Suprapubic skin (tissue), 4 donors: ENCODE data around the gene CLEC4F. TPM values are rescaled to one million over a fixed set of nuclear protein-coding genes. Genes with fewer than 3 reads are reported as not detected.

Source experiments
- DNase-seq, 2 donors: peaks; one replicate each; pipeline ENCODE4 v3.0.0-alpha.2; 2019; ENCODE audit warnings: low spot score in 2 of 2
- H3K27ac ChIP-seq: fragments of 200-600 bp; sonication (generic); one replicate; pipeline ENCODE4 v1.5.1; 2019
- H3K27me3 ChIP-seq: fragments of 200-600 bp; sonication (generic); one replicate; pipeline ENCODE4 v1.5.1; 2019
- H3K36me3 ChIP-seq: fragments of 200-600 bp; sonication (generic); one replicate; pipeline ENCODE4 v1.5.1; 2019
- H3K4me1 ChIP-seq: fragments of 200-600 bp; sonication (generic); one replicate; pipeline ENCODE4 v1.5.1; 2019
- H3K4me3 ChIP-seq: fragments of 200-600 bp; sonication (generic); one replicate; pipeline ENCODE4 v1.5.1; 2019; ENCODE audit warnings: mild to moderate bottlenecking
- H3K9me3 ChIP-seq: fragments of 200-600 bp; sonication (generic); one replicate; pipeline ENCODE4 v1.5.1; 2019
- EP300 ChIP-seq: sonication (generic); formaldehyde crosslinking; IDR thresholded peaks from one replicate; pipeline ENCODE4 v1.6.1; 2017; ENCODE audit warnings: antibody characterized with exemption
- POLR2A ChIP-seq, 2 donors: fragments of 450-650 bp; IDR thresholded peaks; one replicate each; pipeline ENCODE4 v1.6.1; 2017; ENCODE audit warnings: antibody characterized with exemption in 2 of 2, mild to moderate bottlenecking in 2 of 2, moderate library complexity in 2 of 2
- POLR2AphosphoS5 ChIP-seq, 3 donors: sonication (generic); formaldehyde crosslinking; IDR thresholded peaks; one replicate each; pipeline ENCODE4 v1.6.1; 2017; ENCODE audit warnings: antibody characterized with exemption in 3 of 3
- WGBS: methylation state at CpG from one replicate; pipeline ENCODE4 v1.1.5; 2018; 5-methylcytosine and 5-hydroxymethylcytosine counted together
- total RNA-seq, 4 donors: library from RNA; depleted of rRNA; stranded (reverse); fragments of >200 nt; gene quantifications; one replicate each; pipeline ENCODE4 v1.1.0, GENCODE V29; 2016
- TF ChIP-seq, protein P1 (sequence below), 2 donors: fragments of 200-600 bp in 1 of 2; fragments of 450-650 bp in 1 of 2; sonication (generic) in 1 of 2; IDR thresholded peaks; one replicate each; pipeline ENCODE4 v1.5.1; 2016 to 2019; ENCODE audit warnings: antibody characterized with exemption in 2 of 2, mild to moderate bottlenecking in 1 of 2, moderate library complexity in 1 of 2

The CLEC4F gene
- total RNA-seq, 4 donors from 2014 or later: 0.60 to 3.0 (median 0.93) TPM

DNA sequence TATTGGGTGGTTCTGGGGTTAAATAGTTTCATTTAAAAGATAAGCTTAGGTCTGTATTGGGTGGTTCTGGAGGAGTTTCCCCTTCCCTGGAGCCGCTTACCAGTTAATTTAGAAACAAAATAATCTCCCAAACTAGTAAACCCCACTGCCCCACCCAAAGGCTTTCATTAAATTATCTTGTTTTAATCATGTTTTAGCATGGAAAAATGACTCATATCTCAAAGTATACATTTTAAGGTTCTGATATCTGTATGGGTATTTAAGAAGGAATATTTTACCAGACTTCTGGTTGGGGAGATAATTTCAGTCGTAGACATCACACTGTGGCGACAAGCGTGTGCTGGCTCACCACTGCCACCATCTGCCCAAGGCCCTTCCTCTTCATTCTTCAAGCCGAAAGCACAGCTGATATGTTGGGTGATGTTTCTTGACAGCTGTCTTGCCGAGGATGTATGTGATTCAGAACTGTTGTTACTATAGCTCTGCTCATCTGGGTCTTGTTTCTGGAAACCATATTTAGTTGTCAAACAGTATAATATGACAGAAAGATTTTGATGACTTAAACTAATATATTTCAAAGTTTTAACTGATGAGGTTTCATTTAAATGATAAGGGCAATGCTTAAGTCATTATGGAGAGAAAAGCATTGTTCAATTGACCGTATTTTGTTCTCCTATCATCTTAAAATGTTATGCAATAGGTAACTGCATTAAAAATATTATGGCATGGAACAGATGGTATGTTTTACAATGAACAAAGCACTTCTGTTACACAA, 35.1 kb downstream of the CLEC4F start:
- no peak overlapping the region for H3K27ac ChIP-seq
- 12% methylated on average over 7 of the region's 7 CpGs for WGBS
- no peak overlapping the region for H3K4me3 ChIP-seq
- H3K9me3 ChIP-seq: no peaks in the 10 kb centered on the region
- no peak for TF ChIP-seq POLR2AphosphoS5 (IDR thresholded peaks at IDR 0.05)
- TF ChIP-seq, protein P1, sequence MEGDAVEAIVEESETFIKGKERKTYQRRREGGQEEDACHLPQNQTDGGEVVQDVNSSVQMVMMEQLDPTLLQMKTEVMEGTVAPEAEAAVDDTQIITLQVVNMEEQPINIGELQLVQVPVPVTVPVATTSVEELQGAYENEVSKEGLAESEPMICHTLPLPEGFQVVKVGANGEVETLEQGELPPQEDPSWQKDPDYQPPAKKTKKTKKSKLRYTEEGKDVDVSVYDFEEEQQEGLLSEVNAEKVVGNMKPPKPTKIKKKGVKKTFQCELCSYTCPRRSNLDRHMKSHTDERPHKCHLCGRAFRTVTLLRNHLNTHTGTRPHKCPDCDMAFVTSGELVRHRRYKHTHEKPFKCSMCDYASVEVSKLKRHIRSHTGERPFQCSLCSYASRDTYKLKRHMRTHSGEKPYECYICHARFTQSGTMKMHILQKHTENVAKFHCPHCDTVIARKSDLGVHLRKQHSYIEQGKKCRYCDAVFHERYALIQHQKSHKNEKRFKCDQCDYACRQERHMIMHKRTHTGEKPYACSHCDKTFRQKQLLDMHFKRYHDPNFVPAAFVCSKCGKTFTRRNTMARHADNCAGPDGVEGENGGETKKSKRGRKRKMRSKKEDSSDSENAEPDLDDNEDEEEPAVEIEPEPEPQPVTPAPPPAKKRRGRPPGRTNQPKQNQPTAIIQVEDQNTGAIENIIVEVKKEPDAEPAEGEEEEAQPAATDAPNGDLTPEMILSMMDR (IDR thresholded peaks at IDR 0.05): peak in 1 of 2 donors; percentile 14
- H3K27me3 ChIP-seq: peaks cover 39% of the 10 kb centered on the region
- no peaks in the 10 kb centered on the region for H3K36me3 ChIP-seq
- peaks cover 11% of the 10 kb centered on the region for H3K4me1 ChIP-seq
- no peak for DNase-seq

DNA sequence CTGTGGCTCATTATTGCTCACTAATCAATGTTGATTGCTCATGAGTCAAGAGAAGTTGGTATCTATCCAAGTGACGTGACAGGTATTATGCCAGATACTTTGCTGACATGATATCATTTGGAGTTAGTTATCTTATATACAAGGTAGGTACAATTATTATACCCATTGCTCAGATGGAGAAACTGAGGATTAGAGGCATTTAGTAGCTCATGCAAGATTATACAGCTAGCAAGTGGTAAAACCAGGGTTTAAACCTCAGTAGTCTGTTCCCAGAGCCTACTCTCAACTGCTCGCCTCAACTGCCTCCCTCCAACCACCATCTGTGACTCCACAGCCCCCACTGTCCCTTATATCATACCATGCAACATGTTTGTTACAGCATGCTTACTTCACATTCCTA, 36.1 kb downstream of the CLEC4F start:
- peaks cover 29% of the 10 kb centered on the region for H3K27me3 ChIP-seq
- DNase-seq: no peak
- no peak overlapping the region for H3K27ac ChIP-seq
- peaks cover 1% of the 10 kb centered on the region for H3K4me1 ChIP-seq
- 81% methylated on average over 2 of the region's 2 CpGs for WGBS
- H3K9me3 ChIP-seq: no peaks in the 10 kb centered on the region
- no peaks in the 10 kb centered on the region for H3K36me3 ChIP-seq
- no peak overlapping the region for H3K4me3 ChIP-seq
- TF ChIP-seq POLR2A (IDR thresholded peaks at IDR 0.05) (no peak), POLR2AphosphoS5 (IDR thresholded peaks at IDR 0.05) (no peak), EP300 (no peak)
- TF ChIP-seq, protein P1 (IDR thresholded peaks at IDR 0.05): no peak

DNA sequence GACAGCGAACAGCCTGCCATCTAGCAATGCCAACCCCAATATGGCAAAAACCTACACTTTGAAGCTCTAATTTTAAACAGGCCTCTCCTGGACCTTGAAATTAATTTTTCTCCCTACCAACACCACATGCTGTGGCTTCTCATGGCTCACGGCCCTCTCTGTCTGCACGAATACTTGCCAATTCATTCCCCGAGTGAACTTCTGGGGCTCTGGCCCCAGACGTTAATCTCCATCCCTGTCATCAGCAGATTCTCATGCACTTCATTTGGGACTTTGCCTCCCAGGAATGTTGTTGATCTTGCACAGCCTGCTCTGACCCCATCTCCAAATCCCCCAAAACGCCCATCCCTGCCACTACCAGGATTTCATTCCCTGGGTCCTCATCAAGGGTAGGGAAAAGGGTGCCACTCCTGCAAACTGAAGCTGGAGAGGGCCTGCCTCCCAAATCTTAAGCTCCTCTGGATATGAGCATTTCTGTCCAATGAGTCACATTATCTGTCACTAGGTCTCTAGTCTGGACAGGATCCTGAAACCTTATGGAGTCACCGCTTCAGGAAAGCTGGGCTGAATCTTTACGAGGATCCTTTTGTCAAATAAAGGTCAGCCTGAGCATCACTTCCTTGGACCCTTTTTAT, 40.4 kb downstream of the CLEC4F start:
- no peak for DNase-seq
- no peak for TF ChIP-seq POLR2AphosphoS5 (IDR thresholded peaks at IDR 0.05)
- TF ChIP-seq EP300: no peak
- TF ChIP-seq, protein P1 (IDR thresholded peaks at IDR 0.05): no peak
- no peak for TF ChIP-seq POLR2A (IDR thresholded peaks at IDR 0.05)
- H3K27me3 ChIP-seq: peaks cover 14% of the 10 kb centered on the region
- H3K4me1 ChIP-seq: no peaks in the 10 kb centered on the region
- no peaks in the 10 kb centered on the region for H3K9me3 ChIP-seq
- H3K27ac ChIP-seq: no peak overlapping the region
- H3K36me3 ChIP-seq: no peaks in the 10 kb centered on the region
- WGBS: 55% methylated on average over 8 of the region's 8 CpGs
- H3K4me3 ChIP-seq: no peak overlapping the region

DNA sequence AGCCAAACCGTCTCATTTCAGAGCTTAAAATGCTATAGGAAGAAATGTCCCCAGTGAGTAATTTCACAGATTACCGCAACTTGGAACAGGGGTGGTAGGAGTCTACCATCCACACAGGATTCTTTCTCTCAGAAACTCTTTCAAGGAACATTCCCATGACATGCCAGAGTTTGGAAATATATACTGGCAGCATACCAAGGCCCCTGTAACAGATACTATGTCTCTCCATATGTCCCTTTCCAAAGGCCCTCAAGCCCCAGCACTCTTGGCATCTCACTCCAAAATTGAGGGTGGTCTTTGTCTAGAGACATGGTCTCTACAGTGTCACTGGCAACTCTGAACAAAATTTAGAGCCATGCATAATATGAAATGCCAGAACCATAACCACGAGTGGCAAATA, 40.9 kb downstream of the CLEC4F start:
- Histone ChIP-seq H3K4me1 (no peaks in the 10 kb centered on the region), H3K27me3 (peaks cover 14% of the 10 kb centered on the region), H3K27ac (no peak overlapping the region), H3K4me3 (no peak overlapping the region), H3K9me3 (no peaks in the 10 kb centered on the region), H3K36me3 (no peaks in the 10 kb centered on the region)
- TF ChIP-seq, protein P1 (IDR thresholded peaks at IDR 0.05): no peak
- TF ChIP-seq EP300 (no peak), POLR2A (IDR thresholded peaks at IDR 0.05) (no peak), POLR2AphosphoS5 (IDR thresholded peaks at IDR 0.05) (no peak)
- no peak for DNase-seq
- WGBS: 65% methylated on average over 3 of the region's 3 CpGs

DNA sequence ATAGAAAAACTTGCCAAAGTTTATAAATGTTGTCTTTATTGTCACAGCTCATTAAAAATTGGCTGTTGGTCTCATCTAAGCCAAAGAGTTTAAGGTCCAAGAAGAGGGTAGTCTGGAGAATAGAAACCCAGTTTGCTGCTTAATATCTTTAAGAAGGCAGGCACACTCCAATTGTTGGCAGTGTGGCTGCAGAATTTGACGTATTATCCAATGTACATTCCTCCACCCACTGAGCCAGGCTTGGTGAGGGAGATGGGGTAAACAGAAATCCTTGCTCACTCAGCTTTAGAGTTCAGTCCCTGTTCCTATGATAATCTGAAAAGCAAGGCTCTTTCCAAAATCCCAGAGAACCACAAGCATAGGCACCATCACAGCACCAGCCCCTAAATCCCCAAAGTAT, 41.7 kb downstream of the CLEC4F start:
- 68% methylated on average over 1 of the region's 1 CpG for WGBS
- Histone ChIP-seq H3K4me1 (no peaks in the 10 kb centered on the region), H3K9me3 (no peaks in the 10 kb centered on the region), H3K27me3 (peaks cover 9% of the 10 kb centered on the region), H3K4me3 (no peak overlapping the region), H3K27ac (no peak overlapping the region), H3K36me3 (no peaks in the 10 kb centered on the region)
- TF ChIP-seq EP300: no peak
- no peak for TF ChIP-seq POLR2AphosphoS5 (IDR thresholded peaks at IDR 0.05)
- TF ChIP-seq POLR2A (IDR thresholded peaks at IDR 0.05): no peak
- TF ChIP-seq, protein P1 (IDR thresholded peaks at IDR 0.05): no peak
- no peak for DNase-seq
